WI38 (cell line): ENCODE data around the gene DIAPH2.

Source experiments
- H3K4me3 ChIP-seq: 2 replicates; pipeline ENCODE4 v1.5.1; 2011; ENCODE audit warnings: low read depth, mild to moderate bottlenecking, control low read depth, low read length
- TF ChIP-seq, protein P1 (sequence below): IDR thresholded peaks from 2 replicates; pipeline ENCODE4 v1.5.1; 2012; ENCODE audit warnings: low read depth, mild to moderate bottlenecking, control low read depth, low read length

The DIAPH2 gene

DNA sequence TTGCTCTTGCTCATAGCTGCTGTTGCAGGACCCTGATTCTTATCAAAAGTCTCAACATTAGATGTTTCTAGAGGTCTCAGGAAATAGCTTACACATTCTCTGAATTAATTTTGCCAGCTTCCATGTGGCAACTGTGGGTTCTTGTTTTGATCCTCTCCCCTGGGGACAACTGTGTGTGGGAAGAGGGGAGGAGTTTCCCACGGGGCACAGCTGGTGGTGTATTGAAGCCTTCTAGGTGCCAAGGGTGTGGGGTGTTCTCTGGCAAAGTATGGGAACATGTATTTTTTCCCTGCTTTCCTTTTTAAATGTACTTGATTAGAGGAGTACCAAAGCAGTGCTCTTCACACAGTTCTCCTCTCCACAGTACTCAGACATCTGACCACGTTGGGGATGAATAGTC lies 411.7 kb downstream of the DIAPH2 start:
- TF ChIP-seq, protein P1, sequence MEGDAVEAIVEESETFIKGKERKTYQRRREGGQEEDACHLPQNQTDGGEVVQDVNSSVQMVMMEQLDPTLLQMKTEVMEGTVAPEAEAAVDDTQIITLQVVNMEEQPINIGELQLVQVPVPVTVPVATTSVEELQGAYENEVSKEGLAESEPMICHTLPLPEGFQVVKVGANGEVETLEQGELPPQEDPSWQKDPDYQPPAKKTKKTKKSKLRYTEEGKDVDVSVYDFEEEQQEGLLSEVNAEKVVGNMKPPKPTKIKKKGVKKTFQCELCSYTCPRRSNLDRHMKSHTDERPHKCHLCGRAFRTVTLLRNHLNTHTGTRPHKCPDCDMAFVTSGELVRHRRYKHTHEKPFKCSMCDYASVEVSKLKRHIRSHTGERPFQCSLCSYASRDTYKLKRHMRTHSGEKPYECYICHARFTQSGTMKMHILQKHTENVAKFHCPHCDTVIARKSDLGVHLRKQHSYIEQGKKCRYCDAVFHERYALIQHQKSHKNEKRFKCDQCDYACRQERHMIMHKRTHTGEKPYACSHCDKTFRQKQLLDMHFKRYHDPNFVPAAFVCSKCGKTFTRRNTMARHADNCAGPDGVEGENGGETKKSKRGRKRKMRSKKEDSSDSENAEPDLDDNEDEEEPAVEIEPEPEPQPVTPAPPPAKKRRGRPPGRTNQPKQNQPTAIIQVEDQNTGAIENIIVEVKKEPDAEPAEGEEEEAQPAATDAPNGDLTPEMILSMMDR: no peak
- no peak overlapping the region for H3K4me3 ChIP-seq

DNA sequence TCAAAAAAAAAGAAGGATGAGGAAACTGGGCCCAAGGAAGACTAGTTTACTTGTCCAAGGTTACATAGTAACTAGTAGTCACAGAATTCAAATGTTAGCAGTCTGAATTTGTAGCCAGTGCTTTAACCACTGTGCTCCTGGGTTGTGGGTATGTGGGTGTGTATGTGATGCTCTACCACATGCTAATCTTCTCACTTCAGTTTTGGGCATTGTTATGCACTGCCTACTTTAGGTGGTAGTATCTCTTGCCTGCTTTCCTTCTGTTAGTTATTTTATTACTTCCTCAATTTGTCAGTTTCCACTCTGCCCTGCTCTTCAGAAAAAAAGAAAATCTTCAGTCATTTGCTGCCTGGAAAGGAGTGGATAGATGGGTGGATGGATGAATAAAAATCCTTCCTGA lies 418.3 kb downstream of the DIAPH2 start:
- no peak overlapping the region for H3K4me3 ChIP-seq
- TF ChIP-seq, protein P1: no peak

DNA sequence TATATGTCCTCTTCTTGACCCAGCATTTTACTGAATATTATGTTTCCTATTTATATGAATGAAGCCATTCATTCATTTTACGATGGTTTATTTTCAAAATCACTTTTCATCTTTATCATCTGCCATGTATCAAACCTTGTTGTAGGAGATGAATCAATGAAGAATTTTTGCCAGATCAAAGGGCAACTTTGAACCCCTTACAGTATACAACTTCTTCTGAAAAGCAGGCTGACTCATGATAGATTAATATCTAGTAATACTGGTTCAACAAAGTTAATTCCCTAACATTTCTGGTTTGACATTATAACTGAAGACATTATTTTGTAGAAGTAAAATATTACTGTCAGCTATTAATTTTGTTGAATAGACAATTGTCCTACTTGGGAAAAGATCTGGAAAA lies 425.1 kb downstream of the DIAPH2 start:
- TF ChIP-seq, protein P1: no peak
- H3K4me3 ChIP-seq: no peak overlapping the region

DNA sequence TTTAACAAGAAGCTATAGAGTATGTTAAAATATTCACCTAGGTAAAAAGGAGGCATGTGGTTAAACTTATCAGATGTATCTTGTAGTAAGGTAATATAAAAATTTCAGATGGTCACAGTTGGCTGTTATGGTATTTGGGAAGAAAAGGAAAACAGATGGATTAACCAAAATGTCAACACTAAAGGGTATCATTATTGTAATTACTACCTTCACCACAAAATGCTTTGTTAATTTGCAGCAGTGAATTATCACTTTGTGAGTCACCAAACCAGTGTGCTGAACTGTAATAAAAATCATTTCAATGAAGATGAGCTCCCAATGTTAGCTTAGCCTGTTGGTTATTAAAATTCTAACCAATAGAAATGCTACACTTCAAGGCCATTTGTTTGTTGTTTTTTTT lies 432.9 kb downstream of the DIAPH2 start:
- TF ChIP-seq, protein P1: no peak
- H3K4me3 ChIP-seq: no peak overlapping the region

DNA sequence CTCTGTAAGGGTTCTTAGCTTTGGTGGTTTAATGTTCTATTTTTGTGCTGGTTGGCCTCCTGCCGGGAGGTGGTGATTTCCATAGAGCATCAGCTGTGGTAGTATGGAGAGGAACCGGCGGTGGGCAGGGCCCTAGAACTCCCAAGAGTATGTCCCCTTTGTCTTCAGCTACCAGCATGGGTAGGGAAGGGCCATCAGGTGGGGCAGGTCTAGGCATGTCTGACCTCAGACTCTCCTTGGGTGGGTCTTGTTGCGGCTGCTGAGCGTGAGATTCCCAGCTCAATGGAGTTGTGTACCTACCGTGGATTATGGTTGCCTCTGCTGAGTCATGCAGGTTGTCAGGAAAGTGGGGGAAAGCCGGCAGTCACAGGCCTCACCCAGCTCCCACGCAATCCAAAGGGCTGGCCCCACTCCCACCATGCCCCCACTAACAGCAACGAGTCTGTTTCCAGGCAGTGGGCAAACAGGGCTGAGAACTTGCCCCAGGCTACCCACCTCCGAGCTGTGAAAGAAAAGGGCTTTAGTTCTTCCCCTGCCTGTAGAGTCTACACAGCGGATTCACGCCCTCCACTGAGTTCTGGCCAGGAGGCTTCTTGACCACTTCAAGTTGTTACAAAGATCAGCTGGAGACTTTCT lies 434.9 kb downstream of the DIAPH2 start:
- H3K4me3 ChIP-seq: no peak overlapping the region
- TF ChIP-seq, protein P1: no peak

DNA sequence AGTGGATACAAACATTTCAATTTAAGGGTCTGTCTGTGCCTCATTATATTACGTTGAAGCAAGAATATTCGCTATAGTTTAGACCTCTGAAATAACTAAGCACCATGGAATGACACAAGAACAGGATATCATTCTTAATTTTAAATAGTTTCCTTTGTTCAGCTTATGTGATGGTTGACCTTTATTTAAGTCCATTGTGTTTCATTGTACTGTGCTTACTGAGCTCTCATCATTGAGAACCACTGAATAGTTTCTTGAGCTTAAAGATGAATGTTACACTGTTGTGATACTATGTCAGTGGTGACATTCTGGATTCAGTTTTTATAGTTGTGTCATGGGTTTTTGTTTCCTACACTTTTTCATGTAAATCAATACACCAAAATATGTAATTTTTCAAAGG lies 438.4 kb downstream of the DIAPH2 start:
- H3K4me3 ChIP-seq: no peak overlapping the region
- TF ChIP-seq, protein P1: no peak

DNA sequence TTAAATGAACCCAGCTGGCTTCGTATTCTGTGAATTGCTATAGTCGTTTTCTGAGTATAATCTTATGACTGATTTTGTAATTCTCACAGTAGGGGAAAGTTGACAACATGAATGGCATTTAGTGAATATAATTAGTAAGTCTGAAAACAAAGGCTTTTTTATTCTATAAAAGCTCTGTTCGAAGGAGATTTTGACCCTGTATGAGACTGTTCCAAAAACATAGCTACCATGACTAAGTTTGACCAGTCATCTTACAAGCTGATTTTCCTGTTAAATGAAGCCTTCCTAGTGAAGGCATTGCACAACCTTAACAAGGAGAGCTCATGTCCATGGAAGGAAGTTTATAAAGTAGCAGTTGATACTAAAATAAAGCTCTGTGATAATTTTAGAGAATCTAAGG lies 441.4 kb downstream of the DIAPH2 start:
- TF ChIP-seq, protein P1: no peak
- H3K4me3 ChIP-seq: no peak overlapping the region
